ENCODE results near the gene RASL11B. TPM values are rescaled to one million over a fixed set of nuclear protein-coding genes. Genes with fewer than 3 reads are reported as not detected.

The RASL11B gene
- total RNA-seq, 6 donors from 2014 or later, result 0.30 to 2.1 (median 1.6) TPM; not detected in 3

- Histone ChIP-seq H3K9me3 (no peaks in the 10 kb centered on the region), H3K4me3 (no peak overlapping the region), H3K27me3 (no peaks in the 10 kb centered on the region), H3K27ac (no peak overlapping the region), H3K4me1 (peaks cover 0 to 6% (median 0%) of the 10 kb centered on the region in 4 donors), H3K36me3 (no peaks in the 10 kb centered on the region)
- 97 to 100% methylated on average over 3 of the region's 3 CpGs for WGBS, 2 donors
- no peak for DNase-seq
- no peak for ATAC-seq (ENCODE audit: low FRiP score in 2 of 2)
- TF ChIP-seq POLR2AphosphoS5 (IDR thresholded peaks at IDR 0.05), result no peak
- no peak for TF ChIP-seq CTCF (IDR thresholded peaks at IDR 0.05)
- no peak for TF ChIP-seq POLR2A (IDR thresholded peaks at IDR 0.05)
- TF ChIP-seq EP300 (IDR thresholded peaks at IDR 0.05), result no peak
Observed at GRCh38 chr4:52850406-52851124, 11.6 kb upstream of the RASL11B start.

- Histone ChIP-seq H3K36me3 (no peaks in the 10 kb centered on the region), H3K27ac (no peak overlapping the region), H3K4me1 (peaks cover 0 to 6% (median 0%) of the 10 kb centered on the region in 4 donors), H3K9me3 (no peaks in the 10 kb centered on the region), H3K4me3 (no peak overlapping the region), H3K27me3 (no peaks in the 10 kb centered on the region)
- ATAC-seq (ENCODE audit: low FRiP score in 2 of 2), result no peak
- TF ChIP-seq CTCF (IDR thresholded peaks at IDR 0.05) (no peak), POLR2AphosphoS5 (IDR thresholded peaks at IDR 0.05) (no peak), EP300 (IDR thresholded peaks at IDR 0.05) (no peak), POLR2A (IDR thresholded peaks at IDR 0.05) (no peak)
- WGBS, 2 donors, result 83 to 84% methylated on average over 1 of the region's 1 CpG
- no peak for DNase-seq
Observed at GRCh38 chr4:52852041-52852440, 10.1 kb upstream of the RASL11B start.

GRCh38 chr4:52852711-52853110 is 9.4 kb upstream of the RASL11B start:
- Histone ChIP-seq H3K4me3 (no peak overlapping the region), H3K27ac (no peak overlapping the region), H3K9me3 (no peaks in the 10 kb centered on the region), H3K4me1 (peaks cover 0 to 6% (median 0%) of the 10 kb centered on the region in 4 donors), H3K36me3 (no peaks in the 10 kb centered on the region), H3K27me3 (no peaks in the 10 kb centered on the region)
- TF ChIP-seq EP300 (IDR thresholded peaks at IDR 0.05) (no peak), POLR2AphosphoS5 (IDR thresholded peaks at IDR 0.05) (no peak), CTCF (IDR thresholded peaks at IDR 0.05) (no peak), POLR2A (IDR thresholded peaks at IDR 0.05) (no peak)
- WGBS, 2 donors, result 80 to 88% methylated on average over 3 of the region's 3 CpGs
- DNase-seq (no peak), ATAC-seq (ENCODE audit: low FRiP score in 2 of 2) (no peak)

- TF ChIP-seq CTCF (IDR thresholded peaks at IDR 0.05) (no peak), POLR2A (IDR thresholded peaks at IDR 0.05) (no peak), POLR2AphosphoS5 (IDR thresholded peaks at IDR 0.05) (no peak), EP300 (IDR thresholded peaks at IDR 0.05) (no peak)
Observed at GRCh38 chr4:52853351-52853750, 8.8 kb upstream of the RASL11B start.

GRCh38 chr4:52856801-52857200 is 5.3 kb upstream of the RASL11B start:
- Histone ChIP-seq H3K9me3 (peaks cover 0 to 9% (median 3%) of the 10 kb centered on the region in 4 donors), H3K4me3 (no peak overlapping the region), H3K36me3 (no peaks in the 10 kb centered on the region), H3K27me3 (no peaks in the 10 kb centered on the region), H3K27ac (no peak overlapping the region), H3K4me1 (peaks cover 4 to 11% (median 6%) of the 10 kb centered on the region in 4 donors)
- no peak for TF ChIP-seq POLR2A (IDR thresholded peaks at IDR 0.05)
- TF ChIP-seq CTCF (IDR thresholded peaks at IDR 0.05), result no peak
- WGBS, 2 donors, result 92 to 96% methylated on average over 1 of the region's 1 CpG
- ATAC-seq (ENCODE audit: low FRiP score in 2 of 2) (no peak), DNase-seq (no peak)

More at GRCh38 chr4:52853351-52853750, 8.8 kb upstream of the RASL11B start:
- no peak overlapping the region for H3K27ac ChIP-seq
- peaks cover 0 to 5% (median 3%) of the 10 kb centered on the region in 4 donors for H3K9me3 ChIP-seq
- peaks cover 0 to 6% (median 0%) of the 10 kb centered on the region in 4 donors for H3K4me1 ChIP-seq
- ATAC-seq (ENCODE audit: low FRiP score in 2 of 2), result no peak
- H3K4me3 ChIP-seq, result no peak overlapping the region
- DNase-seq, result no peak
- no peaks in the 10 kb centered on the region for H3K36me3 ChIP-seq
- H3K27me3 ChIP-seq, result no peaks in the 10 kb centered on the region
